ENCODE measurements around the gene CAMSAP2. TPM values are rescaled to one million over a fixed set of nuclear protein-coding genes. Genes with fewer than 3 reads are reported as not detected.

CAMSAP2 gene
- total RNA-seq, 1 donor from 2014 or later: 47.9 TPM

DNA sequence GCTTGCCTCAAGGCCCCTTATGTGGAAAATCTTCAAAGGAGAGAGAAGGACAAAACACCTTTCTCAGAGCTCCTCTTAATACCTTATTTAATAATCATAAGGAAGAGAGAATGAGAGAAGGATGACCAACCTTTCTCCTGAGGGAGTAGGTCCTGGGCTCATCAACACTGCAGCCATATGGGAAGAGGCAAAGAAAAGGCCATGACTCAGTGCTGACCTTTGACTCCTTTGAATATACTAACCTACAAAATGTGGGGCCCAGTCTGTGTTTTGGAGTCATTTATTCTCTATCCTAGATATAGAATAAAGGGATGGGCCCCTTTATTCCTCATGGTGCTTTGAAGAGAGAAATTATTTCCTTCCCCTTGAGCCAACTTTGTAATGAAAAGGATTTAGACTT, 38.3 kb downstream of the CAMSAP2 start:
- Mint-ChIP-seq H3K27me3 (ENCODE audit: low read depth) (no peaks in the 10 kb centered on the region), H3K27ac (peak overlapping the region; percentile 40), H3K9me3 (no peaks in the 10 kb centered on the region), H3K4me3 (no peak overlapping the region), H3K4me1 (peaks cover 44% of the 10 kb centered on the region), H3K36me3 (peaks cover 10% of the 10 kb centered on the region)
- no peak for DNase-seq (ENCODE audit: low spot score in 2 of 2, unreplicated experiment in 2 of 2)
- TF ChIP-seq, protein P1, sequence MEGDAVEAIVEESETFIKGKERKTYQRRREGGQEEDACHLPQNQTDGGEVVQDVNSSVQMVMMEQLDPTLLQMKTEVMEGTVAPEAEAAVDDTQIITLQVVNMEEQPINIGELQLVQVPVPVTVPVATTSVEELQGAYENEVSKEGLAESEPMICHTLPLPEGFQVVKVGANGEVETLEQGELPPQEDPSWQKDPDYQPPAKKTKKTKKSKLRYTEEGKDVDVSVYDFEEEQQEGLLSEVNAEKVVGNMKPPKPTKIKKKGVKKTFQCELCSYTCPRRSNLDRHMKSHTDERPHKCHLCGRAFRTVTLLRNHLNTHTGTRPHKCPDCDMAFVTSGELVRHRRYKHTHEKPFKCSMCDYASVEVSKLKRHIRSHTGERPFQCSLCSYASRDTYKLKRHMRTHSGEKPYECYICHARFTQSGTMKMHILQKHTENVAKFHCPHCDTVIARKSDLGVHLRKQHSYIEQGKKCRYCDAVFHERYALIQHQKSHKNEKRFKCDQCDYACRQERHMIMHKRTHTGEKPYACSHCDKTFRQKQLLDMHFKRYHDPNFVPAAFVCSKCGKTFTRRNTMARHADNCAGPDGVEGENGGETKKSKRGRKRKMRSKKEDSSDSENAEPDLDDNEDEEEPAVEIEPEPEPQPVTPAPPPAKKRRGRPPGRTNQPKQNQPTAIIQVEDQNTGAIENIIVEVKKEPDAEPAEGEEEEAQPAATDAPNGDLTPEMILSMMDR (IDR thresholded peaks at IDR 0.05; ENCODE audit: unreplicated experiment): no peak

- H3K4me3 Mint-ChIP-seq: no peak overlapping the region
- H3K27ac Mint-ChIP-seq: no peak overlapping the region
- H3K36me3 Mint-ChIP-seq: peaks cover 24% of the 10 kb centered on the region
- no peak for DNase-seq (ENCODE audit: low spot score in 2 of 2, unreplicated experiment in 2 of 2)
- TF ChIP-seq, protein P1 (IDR thresholded peaks at IDR 0.05; ENCODE audit: unreplicated experiment): no peak
- H3K27me3 Mint-ChIP-seq (ENCODE audit: low read depth): no peaks in the 10 kb centered on the region
- H3K9me3 Mint-ChIP-seq: peaks cover 5% of the 10 kb centered on the region
- H3K4me1 Mint-ChIP-seq: peaks cover 45% of the 10 kb centered on the region
These were observed 40.1 kb downstream of the CAMSAP2 start for GRCh38 chr1:200778766-200779165.

- Mint-ChIP-seq H3K27ac (no peak overlapping the region), H3K4me3 (no peak overlapping the region), H3K4me1 (peaks cover 45% of the 10 kb centered on the region), H3K27me3 (ENCODE audit: low read depth) (no peaks in the 10 kb centered on the region), H3K36me3 (peaks cover 27% of the 10 kb centered on the region), H3K9me3 (peaks cover 8% of the 10 kb centered on the region)
- DNase-seq (ENCODE audit: low spot score in 2 of 2, unreplicated experiment in 2 of 2): no peak
- TF ChIP-seq, protein P1 (IDR thresholded peaks at IDR 0.05; ENCODE audit: unreplicated experiment): no peak
These were observed 40.6 kb downstream of the CAMSAP2 start for GRCh38 chr1:200779326-200779725.

- H3K4me1 Mint-ChIP-seq: peaks cover 46% of the 10 kb centered on the region
- H3K4me3 Mint-ChIP-seq: peak overlapping the region; percentile 50
- H3K9me3 Mint-ChIP-seq: peaks cover 8% of the 10 kb centered on the region
- DNase-seq (ENCODE audit: low spot score in 2 of 2, unreplicated experiment in 2 of 2): no peak
- TF ChIP-seq, protein P1 (IDR thresholded peaks at IDR 0.05; ENCODE audit: unreplicated experiment): no peak
- no peaks in the 10 kb centered on the region for H3K27me3 Mint-ChIP-seq (ENCODE audit: low read depth)
- H3K27ac Mint-ChIP-seq: peak overlapping the region; percentile 98
- H3K36me3 Mint-ChIP-seq: peaks cover 31% of the 10 kb centered on the region
These were observed 42.1 kb downstream of the CAMSAP2 start for GRCh38 chr1:200780545-200781369.

DNA sequence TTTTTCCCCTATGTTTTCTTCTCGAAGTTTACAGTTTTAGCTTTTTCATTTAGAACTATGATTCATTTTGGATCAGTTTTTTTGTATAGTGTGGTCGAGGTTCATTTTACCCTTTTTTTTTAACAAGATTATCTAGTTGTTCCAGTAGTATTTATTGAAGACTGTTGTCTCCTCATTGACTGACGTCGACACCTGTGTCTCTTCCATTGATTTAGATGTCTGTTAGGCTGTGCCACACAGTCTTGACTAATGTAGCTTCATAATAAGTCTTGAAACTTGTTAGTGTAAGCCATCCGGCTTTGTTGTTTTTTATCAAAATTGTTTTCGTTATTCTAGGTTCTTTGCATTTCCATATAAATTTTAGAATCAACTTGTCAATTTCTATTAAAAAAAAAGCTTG, 45.2 kb downstream of the CAMSAP2 start:
- DNase-seq (ENCODE audit: low spot score in 2 of 2, unreplicated experiment in 2 of 2): no peak
- peaks cover 32% of the 10 kb centered on the region for H3K4me1 Mint-ChIP-seq
- H3K27me3 Mint-ChIP-seq (ENCODE audit: low read depth): no peaks in the 10 kb centered on the region
- H3K27ac Mint-ChIP-seq: peak overlapping the region; percentile 69
- no peak overlapping the region for H3K4me3 Mint-ChIP-seq
- H3K9me3 Mint-ChIP-seq: peaks cover 8% of the 10 kb centered on the region
- TF ChIP-seq, protein P1 (IDR thresholded peaks at IDR 0.05; ENCODE audit: unreplicated experiment): no peak
- peaks cover 43% of the 10 kb centered on the region for H3K36me3 Mint-ChIP-seq
